GM19452 (cell line): Measurements from ENCODE around the gene PPP1R14C.

Source experiments
- ATAC-seq: cut with Tn5 transposase; IDR thresholded peaks from one replicate; pipeline ENCODE4 v1.9.1; 2021; ENCODE audit not compliant: unreplicated experiment

Gene PPP1R14C

DNA sequence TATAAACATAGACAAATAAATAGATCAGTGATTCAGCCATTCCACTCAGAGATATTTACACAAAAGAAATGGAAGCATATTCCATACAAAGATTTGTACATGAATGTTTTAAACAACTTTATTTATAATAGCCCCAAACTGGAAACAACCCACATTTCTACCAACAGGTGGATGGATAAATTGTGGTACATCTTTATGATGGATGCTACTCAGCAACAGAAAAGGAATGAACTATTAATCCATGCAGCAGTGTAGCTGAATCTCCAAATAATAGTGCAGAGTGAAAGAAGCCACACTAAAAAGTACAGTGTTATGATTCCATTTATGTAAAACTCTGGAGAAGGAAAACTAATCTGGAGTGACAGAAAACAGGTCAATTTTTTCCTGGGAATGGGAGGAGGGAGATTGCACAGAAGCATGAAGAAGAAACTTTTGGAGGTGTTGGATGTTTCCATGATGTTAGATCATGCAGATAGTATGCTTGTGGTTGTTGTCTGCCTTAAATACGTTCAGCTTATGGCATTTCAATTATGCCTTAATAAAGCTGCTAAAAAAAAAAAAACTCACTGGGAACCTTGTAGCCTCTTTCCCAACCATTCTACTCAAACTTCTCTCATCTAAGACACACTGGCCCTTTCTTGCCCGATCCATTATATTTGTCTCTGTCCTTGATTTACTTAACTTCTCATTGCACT is 100.9 kb downstream of the PPP1R14C start:
- no peak for ATAC-seq

DNA sequence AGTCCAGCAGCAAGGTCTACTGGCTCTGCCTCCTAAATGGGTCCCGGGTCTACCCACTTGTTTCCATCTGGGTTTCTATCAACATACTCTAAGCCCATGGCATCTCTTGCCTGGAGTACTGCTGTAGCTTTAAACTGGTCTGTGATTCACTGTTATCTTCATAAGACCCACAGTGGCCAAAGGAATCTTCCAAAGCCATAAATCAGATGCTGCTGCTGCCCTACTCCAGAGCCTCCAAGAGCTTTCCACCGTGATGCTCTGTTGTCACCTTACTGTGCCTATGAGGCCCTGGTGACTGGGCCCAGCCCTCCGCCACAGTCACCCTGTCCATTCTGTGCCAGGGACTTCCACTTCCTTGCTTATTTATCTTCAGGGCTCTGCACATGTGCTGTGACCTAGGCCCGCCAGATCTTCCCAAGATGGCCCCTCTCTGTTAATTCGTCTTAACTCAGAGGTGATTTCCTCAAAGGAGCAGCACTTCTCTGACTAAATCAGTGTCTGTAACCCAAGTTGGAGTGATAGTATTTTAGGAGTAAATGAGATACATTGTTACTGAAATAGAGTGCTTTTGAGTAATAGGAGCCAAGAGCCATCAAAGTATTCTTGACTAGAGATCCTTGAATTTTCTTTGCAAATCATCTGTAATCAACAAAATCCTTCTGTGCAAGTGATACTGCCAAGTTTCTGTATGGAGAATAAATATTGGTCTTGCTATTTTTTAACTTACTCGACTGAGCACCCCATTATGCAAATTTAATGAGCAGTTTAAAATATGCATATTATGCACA is 102.5 kb downstream of the PPP1R14C start:
- no peak for ATAC-seq

DNA sequence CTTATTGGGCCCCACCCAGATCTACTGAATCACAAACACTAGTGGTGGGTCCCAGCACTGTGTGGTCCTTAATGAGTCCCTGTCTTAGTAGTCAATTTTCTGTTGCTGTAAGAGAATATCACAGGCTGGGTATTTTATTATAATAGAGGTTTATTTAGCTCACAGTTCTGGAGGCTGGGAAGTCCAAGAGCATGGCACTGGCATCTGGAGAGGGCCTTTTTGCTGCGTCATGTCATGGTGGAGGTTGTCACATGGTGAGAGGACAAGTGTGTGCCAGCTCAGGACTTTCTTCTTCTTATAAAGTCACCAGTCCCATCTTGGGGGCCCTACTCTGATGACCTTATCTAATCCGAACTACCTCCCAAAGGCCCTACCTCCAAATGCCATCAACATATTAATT is 105.0 kb downstream of the PPP1R14C start:
- ATAC-seq = no peak

DNA sequence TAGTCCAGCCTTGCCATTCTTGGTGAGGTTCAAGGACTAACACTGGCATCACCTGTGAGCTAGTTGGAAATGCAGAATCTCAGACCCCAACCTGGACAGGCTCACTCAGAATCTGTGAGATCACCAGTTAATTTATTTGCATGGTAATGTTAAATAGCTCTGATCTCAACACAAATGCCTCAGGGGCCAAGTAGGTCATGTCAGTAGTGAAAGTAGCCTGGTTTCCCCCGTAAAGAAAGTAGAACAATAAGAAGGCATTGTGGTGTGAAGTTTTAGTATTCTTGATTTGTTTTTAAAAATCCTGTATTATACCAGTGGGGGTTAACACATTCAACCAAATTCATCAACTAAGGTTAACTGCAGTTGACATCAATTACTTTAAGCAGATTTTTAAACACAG is 105.5 kb downstream of the PPP1R14C start:
- no peak for ATAC-seq

DNA sequence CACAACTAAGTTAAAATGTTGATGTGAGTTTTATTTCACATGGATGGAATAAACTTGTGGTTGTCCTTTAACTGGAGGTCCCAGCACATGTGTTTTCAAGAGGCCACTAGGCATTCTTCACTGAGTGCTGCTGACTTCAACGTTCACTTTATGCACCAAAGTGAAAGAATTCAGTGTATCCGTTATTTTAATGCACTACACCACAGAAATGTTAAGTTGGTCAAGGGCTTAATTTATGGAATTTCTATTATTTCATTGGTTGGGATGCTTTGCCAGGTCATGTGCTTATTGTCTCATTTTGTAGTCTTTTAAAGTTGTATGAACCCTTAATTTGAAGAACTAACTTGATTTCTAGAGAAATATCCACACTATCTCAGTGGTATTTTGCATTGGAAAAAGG is 106.4 kb downstream of the PPP1R14C start:
- ATAC-seq = no peak

DNA sequence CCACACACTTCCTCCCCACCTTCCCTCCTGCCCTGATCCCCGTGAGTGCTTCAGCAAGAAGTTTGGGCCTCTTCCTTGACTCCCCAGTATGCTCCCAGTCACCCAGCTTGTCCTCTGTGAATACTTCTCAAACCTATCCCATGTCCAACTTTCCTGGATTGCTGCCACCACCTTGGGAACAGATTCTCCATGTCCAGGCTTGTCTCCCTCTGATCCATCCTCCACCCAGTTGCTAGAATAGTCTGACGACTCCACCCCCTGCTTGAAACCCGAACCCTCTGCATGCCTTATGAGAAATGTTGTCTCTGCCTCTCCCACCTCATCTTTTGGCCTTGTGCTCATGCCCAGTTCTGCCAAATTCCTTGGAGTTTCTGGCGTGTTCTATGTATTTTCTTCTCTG is 108.0 kb downstream of the PPP1R14C start:
- ATAC-seq = no peak

DNA sequence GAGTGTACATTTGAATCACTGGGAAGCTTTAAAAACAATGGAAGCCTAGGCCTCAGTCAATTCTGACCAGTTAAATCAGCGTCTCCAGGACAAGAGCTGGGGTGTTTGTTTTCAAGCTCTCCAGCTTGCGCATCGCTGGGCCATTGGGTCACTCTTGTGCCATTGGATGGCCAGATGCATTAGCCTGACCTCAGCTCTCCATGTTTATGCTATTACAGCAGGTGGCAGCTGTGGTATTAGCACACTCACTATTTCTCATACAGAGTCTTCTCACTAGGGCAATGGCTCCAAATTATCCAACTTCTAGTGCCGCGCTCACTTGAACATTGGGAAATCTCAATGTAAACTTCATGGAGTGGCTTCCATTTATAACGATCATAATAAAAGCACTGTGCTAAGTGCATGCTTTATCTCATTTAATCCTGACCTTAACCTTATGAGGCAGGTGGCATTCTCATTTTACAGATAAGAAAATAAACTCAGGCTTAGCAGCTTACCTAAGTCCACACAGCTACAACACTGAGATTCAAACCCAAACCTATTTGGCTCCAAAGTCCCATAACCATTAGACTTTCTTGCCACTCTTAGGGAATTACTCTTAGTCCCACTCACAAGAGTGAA is 108.8 kb downstream of the PPP1R14C start:
- ATAC-seq = no peak

DNA sequence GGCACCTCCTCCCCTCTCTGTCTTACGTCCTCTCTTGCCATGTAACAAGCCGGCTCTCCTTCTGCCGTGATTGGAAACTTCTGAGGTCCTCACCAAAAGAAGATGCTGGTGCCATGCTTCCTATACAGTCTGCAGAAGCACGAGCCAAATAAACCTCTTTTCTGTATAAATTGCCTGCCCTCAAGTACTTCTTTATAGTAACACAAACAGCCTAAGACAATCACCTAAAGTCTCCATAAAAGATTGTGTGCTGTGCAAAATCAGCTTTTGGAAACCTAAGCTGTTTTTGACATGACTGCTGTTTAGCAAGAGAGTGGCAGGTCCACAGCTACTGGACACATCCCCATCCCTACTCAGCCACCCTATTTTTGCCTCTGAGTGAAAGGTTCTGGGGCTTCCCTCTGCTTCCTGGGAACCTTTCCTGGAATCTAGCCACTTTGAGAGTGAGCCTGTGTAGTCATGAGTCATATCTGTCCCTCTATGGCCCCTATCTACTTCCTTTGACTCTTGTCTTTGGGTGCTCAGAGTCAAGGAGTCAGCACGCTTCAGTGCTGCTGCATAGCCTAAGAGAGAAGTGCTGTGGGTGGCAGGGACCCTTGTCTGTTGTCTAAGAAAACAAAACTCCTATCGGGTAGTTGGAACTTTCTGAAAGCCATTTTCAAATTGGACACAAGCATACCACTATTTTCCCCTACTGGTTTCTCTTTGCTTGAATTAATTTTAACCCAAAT is 110.0 kb downstream of the PPP1R14C start:
- no peak for ATAC-seq

DNA sequence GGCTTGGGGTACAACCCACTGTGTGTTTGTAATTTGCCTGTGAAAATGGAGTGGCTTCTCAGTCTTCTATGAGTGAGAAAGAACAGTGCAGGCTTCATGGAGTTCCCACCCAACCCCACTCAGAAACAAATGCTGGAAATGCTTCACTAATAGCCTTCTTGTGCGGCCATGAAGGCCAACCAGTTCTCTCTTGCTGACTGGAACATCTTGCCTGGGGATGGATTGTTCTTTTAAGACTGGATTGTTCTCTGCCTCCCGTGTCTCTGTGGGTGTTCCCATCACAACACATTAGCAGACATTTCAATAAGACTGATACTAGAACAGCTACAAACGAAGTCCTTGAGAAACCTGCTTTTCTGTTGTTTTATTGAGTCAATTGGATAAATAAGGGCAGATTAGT is 110.6 kb downstream of the PPP1R14C start:
- no peak for ATAC-seq

DNA sequence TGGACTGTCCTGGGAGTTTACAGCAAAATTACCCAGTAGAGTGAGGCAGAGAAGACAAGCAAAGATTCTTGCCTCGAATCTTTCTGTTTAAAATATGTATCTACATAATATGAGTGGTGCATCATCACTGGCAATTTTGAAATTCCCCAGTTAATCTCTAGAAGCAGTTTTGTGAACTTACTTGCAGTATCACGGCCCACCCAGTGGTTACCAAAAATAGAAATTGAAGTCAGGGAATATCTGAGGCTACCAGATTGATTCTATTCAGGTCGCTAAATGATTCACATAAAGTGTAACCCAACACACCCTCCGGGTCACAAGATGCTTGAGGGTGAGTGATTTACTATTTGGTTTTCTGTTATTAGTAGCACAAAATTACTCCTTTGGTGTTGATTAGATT is 111.9 kb downstream of the PPP1R14C start:
- ATAC-seq = no peak

DNA sequence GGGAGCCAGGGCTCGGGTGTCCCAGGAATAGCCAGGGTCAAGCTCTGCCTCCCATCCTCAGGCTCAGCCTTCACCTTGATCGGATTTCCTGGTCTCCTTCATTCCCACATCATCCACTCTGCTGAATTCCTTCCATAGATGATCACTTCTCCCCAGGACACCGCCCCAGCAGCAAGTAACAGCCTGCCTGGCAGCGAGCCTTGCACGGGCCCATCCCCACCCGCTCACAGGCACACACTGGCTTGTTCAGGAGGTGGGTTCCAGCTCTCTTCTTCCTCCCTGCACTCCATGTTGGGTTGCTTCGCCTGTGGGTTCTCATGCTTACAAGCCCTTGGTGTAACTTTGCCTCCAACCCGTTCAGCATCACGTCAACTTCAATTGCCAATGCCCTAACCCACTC is 113.0 kb downstream of the PPP1R14C start:
- ATAC-seq = no peak

DNA sequence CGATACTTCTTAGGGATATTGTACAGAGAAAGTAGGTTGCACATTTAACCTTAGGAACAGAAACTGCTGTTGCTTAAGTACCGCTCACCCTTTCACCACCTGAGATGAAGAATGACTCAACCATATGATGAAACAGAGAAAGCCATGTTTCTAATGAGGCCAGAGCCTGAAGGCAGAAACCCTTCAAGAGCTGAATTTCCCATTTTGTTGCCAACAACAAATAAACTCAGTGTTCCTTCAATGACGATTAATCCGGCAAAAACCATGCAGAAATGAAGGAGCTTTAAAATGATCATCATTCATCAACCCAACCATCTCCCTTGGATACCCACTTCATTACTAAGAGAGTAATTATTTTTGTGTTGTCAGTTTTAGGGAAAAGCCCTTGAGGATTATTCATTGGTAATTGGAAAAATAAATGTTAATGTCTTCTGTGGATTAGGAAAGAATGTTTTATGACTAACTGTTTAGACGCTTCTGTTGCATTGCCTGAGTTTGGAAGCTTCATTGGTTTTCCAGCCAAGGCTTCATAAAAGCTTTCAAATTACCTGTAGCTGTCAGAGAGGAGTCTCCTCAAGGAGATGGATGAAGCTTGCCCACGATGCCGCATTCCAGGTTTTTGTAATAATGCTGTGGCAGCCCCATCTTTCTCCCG is 113.9 kb downstream of the PPP1R14C start:
- no peak for ATAC-seq

DNA sequence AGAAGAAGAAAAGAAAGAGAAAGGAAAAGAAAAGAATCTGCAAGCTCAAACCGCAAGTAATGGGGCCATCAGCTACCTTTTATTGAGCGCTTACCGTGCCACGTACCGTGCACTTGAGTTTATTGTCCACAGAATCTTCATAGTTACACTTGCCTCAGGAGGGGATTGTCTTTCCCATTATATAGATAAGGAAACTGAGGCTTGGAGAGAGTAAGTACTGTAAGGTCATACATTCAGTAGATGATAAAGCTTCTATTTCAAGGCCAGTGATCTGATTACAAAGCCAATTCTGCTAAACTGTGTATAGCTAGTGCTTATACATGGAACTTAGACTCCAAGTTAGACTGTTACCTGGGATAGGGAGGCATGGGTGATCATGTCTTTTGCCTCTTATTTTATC is 115.5 kb downstream of the PPP1R14C start:
- ATAC-seq = no peak

DNA sequence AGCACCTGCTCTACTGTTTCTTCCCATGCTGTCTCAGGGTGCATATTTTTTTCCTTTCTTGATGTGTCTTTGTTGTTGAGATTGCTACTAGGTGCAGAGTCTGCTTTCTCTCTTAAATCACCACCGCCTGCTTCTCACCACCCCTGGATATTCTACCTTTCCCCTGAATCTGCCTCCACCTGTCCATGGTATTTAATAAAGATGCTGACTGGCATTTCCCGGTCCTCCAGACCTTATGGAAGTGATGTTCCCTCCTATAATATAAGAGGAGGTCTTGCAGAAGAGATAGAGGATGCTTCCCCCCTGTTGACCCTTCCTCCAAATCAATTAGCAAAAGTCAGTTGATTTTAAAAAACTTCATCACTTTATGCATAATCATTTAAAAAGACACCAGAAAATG is 118.1 kb downstream of the PPP1R14C start:
- no peak for ATAC-seq

DNA sequence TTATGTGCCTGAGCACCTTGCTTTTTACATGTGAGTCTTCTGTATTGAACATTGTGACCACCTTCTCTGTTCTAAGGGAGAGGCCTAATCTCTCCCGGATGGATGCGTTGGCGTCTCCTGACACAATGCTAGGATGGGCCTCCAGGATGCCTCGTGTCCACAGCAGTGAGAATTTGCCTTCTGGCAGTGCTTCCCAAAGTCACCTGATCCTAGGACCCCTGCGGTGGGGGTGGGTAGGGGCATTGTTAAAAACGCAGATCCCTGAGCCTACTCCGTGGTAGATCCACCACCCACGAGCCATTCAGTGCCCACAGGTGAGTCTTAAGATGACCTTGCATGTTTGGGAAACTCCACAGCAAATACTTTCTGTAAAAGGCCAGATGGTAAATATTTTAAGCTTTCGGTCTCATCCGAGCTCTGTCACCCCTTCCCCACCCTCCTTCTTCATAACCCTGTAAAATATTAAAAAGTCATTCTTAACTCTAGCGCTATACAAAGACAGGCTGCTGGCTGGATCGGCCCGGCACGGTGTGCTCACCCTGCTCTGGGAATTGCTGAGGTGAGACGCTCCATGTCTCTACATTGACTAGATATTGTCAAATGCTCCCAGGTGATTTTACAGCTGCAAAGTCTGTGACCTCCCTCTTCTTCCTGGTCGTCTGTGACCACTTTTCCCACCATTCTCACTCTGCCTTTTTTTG is 119.3 kb downstream of the PPP1R14C start:
- ATAC-seq = no peak

DNA sequence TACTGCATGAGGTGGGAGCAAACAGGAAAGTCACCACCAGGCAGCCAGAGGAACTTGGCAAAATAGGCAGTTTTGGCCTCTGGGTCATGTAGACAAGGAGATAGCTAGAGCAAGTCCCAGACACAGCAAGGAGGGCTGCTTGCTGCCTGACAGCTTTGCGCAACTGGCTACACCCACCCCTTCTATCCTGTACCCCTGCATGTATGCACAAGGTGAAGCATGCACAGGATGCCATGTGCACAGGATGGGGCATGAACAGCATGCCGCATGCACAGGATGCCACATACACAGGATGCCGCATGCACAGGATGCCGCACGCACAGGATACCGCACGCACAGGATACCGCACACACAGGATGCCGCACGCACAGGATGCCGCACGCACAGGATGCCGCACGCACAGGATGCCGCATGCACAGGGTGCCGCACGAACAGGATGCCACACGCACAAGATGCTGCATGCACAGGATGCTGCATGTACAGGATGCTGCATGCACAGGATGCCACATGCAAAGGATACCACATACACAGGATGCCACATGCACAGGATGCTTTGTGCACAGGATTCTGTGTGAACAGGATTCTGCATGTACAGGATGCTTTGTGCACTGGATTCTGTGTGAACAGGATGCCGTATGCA is 121.0 kb downstream of the PPP1R14C start:
- ATAC-seq = no peak

DNA sequence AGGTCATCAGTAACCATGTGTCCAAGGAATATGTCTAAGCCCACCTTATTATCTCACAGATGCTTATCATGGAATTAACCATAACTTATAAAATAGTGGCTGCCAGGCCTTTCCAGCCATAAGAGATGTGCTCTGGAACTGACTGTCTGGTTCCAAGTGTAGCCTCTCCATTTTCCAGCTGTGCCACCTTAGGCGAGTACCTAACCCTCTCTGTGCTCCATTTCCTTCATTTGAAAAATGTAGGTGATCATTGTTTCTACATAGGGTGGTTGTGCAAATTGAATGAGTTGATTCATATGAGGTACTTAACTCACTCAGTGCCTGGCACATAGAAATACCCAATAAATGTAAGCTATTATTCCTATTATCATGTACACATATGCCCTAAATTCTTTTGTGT is 123.5 kb downstream of the PPP1R14C start:
- no peak for ATAC-seq

DNA sequence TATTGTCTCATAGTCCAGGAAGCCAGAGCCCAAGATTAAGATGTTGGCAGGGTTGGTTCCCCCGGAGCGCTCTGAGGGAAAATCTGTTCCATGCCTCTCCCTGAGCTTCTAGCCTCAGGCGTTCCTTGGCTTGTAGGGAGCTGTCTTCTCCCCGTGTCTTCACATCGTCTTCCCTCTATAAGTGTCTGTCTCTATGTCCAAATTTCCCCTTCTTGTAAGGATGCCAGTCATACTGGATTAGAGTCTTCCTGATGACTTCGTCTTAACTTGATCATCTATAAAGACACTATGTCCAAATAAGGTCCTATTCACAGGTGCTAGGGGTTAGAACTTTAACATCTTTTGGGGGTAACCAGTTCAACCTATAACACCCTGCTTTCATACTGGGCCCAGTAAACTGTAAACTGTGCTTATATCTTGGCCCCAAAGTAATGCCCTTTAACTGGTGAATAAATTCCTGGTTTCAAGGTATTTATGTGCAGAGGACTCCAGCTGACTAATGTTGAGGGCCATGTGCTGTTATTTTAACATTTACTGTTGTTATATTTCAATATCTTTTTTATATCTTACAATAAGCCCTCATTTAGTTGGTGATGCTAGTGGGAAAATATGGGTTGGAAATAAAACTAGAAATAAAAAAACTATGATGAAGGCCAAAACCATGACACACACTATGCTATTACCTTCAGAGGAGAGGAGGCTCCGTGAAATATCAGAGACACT is 124.3 kb downstream of the PPP1R14C start:
- no peak for ATAC-seq
